Neural progenitor cell (in vitro differentiated cells): ENCODE results near the gene ECSIT. TPM values are rescaled to one million over a fixed set of nuclear protein-coding genes. Genes with fewer than 3 reads are reported as not detected.

Experiments used
- DNase-seq: peaks from one replicate; pipeline ENCODE4 v3.0.0-alpha.2; 2016; ENCODE audit warnings: low spot score
- H2AFZ ChIP-seq: fragments of 200-600 bp; sonication (generic); replicated peaks from 2 replicates; pipeline ENCODE4 v1.6.1; 2016; ENCODE audit warnings: antibody characterized with exemption
- H3F3A ChIP-seq: fragments of 200-600 bp; sonication (generic); 2 replicates; pipeline ENCODE4 v1.6.1; 2016; ENCODE audit warnings: antibody characterized with exemption, low read depth
- H3K27ac ChIP-seq: fragments of 200-600 bp; sonication (generic); 2 replicates; pipeline ENCODE4 v1.5.1; 2016; ENCODE audit warnings: mild to moderate bottlenecking
- H3K27me3 ChIP-seq: fragments of 200-600 bp; sonication (generic); 2 replicates; pipeline ENCODE4 v1.6.1; 2016; ENCODE audit warnings: mild to moderate bottlenecking, moderate library complexity
- H3K36me3 ChIP-seq: fragments of 200-600 bp; sonication (generic); 2 replicates; pipeline ENCODE4 v1.5.1; 2016
- H3K4me1 ChIP-seq: fragments of 200-600 bp; sonication (generic); 2 replicates; pipeline ENCODE4 v1.6.1; 2016; ENCODE audit warnings: mixed run types
- H3K4me2 ChIP-seq: fragments of 200-600 bp; sonication (generic); 2 replicates; pipeline ENCODE4 v1.6.1; 2016
- H3K4me3 ChIP-seq: fragments of 200-600 bp; sonication (generic); 2 replicates; pipeline ENCODE4 v1.5.1; 2016
- H3K79me2 ChIP-seq: fragments of 200-600 bp; sonication (generic); 2 replicates; pipeline ENCODE4 v1.6.1; 2016; ENCODE audit warnings: low read depth
- H3K9ac ChIP-seq: fragments of 200-600 bp; sonication (generic); 2 replicates; pipeline ENCODE4 v1.6.1; 2016
- H3K9me3 ChIP-seq: fragments of 200-600 bp; sonication (generic); 2 replicates; pipeline ENCODE4 v1.5.1; 2016; ENCODE audit warnings: low read depth
- H4K20me1 ChIP-seq: fragments of 200-600 bp; sonication (generic); 2 replicates; pipeline ENCODE4 v1.6.1; 2016; ENCODE audit warnings: low read depth
- H3K27ac Mint-ChIP-seq: 3 replicates; pipeline ENCODE4 v1.8.0; 2021; ENCODE audit warnings: mixed read lengths
- H3K27me3 Mint-ChIP-seq: 2 replicates; pipeline ENCODE4 v1.8.0; 2022; ENCODE audit warnings: low read depth, mild to moderate bottlenecking, inconsistent platforms, moderate library complexity, mixed read lengths; ENCODE audit not compliant: insufficient read depth
- H3K36me3 Mint-ChIP-seq: 3 replicates; pipeline ENCODE4 v1.8.0; 2021; ENCODE audit warnings: mixed read lengths
- H3K4me1 Mint-ChIP-seq: 3 replicates; pipeline ENCODE4 v1.8.0; 2021; ENCODE audit warnings: mixed read lengths
- H3K4me3 Mint-ChIP-seq: 3 replicates; pipeline ENCODE4 v1.8.0; 2021; ENCODE audit warnings: mild to moderate bottlenecking, moderate library complexity, mixed read lengths
- H3K9me3 Mint-ChIP-seq: 3 replicates; pipeline ENCODE4 v1.8.0; 2020; ENCODE audit warnings: mixed read lengths
- CTCF ChIP-seq: fragments of 200-600 bp; sonication (generic); IDR thresholded peaks from 2 replicates; pipeline ENCODE4 v1.5.1; 2017; ENCODE audit warnings: antibody characterized with exemption, mild to moderate bottlenecking
- EZH2 ChIP-seq: fragments of 200-600 bp; sonication (generic); IDR thresholded peaks from 2 replicates; pipeline ENCODE4 v1.6.1; 2017; ENCODE audit warnings: antibody characterized with exemption, mild to moderate bottlenecking, moderate library complexity
- EZH2phosphoT487 ChIP-seq: fragments of 200-600 bp; sonication (generic); IDR thresholded peaks from 2 replicates; pipeline ENCODE4 v1.6.1; 2017; ENCODE audit warnings: antibody characterized with exemption
- total RNA-seq: library from RNA; depleted of rRNA; stranded (reverse); fragments of >200 nt; gene quantifications from 2 replicates; pipeline ENCODE4 v1.2.3, GENCODE V29; 2015; ENCODE audit warnings: low replicate concordance

Gene ECSIT
- total RNA-seq, 1 donor from 2014 or later: 9.4 TPM

GRCh38 chr19:11534538-11534937, 5.6 kb upstream of the ECSIT start:
- H3K36me3 Mint-ChIP-seq: no peaks in the 10 kb centered on the region
- H3K4me1 Mint-ChIP-seq: peaks cover 24% of the 10 kb centered on the region
- no peak overlapping the region for H2AFZ ChIP-seq
- no peaks in the 10 kb centered on the region for H4K20me1 ChIP-seq
- H3K4me1 ChIP-seq: peaks cover 10% of the 10 kb centered on the region
- DNase-seq: no peak
- H3K4me2 ChIP-seq: no peak overlapping the region
- H3K36me3 ChIP-seq: no peaks in the 10 kb centered on the region
- H3K9me3 ChIP-seq: no peaks in the 10 kb centered on the region
- H3K4me3 ChIP-seq: no peak overlapping the region
- peaks cover 31% of the 10 kb centered on the region for H3F3A ChIP-seq
- no peaks in the 10 kb centered on the region for H3K79me2 ChIP-seq
- TF ChIP-seq EZH2: no peak
- no peak for TF ChIP-seq EZH2phosphoT487
- no peak for TF ChIP-seq CTCF
- no peaks in the 10 kb centered on the region for H3K9me3 Mint-ChIP-seq
- H3K9ac ChIP-seq: no peak overlapping the region
- H3K27ac ChIP-seq: no peak overlapping the region
- H3K27me3 ChIP-seq: peaks cover 12% of the 10 kb centered on the region
- peaks cover 19% of the 10 kb centered on the region for H3K27me3 Mint-ChIP-seq
- H3K27ac Mint-ChIP-seq: no peak overlapping the region
- peak overlapping the region; percentile 73 for H3K4me3 Mint-ChIP-seq

- Histone ChIP-seq H3K27ac (no peak overlapping the region), H3K9ac (no peak overlapping the region), H2AFZ (no peak overlapping the region), H3K4me3 (no peak overlapping the region), H3K9me3 (no peaks in the 10 kb centered on the region), H3K36me3 (no peaks in the 10 kb centered on the region), H3K4me1 (peaks cover 4% of the 10 kb centered on the region), H3K79me2 (no peaks in the 10 kb centered on the region), H4K20me1 (peaks cover 5% of the 10 kb centered on the region), H3K4me2 (no peak overlapping the region), H3F3A (peaks cover 16% of the 10 kb centered on the region), H3K27me3 (peaks cover 12% of the 10 kb centered on the region)
- no peak for TF ChIP-seq EZH2
- no peak for TF ChIP-seq EZH2phosphoT487
- peak; percentile 46 for TF ChIP-seq CTCF
- Mint-ChIP-seq H3K4me1 (peaks cover 23% of the 10 kb centered on the region), H3K36me3 (no peaks in the 10 kb centered on the region), H3K27ac (no peak overlapping the region), H3K27me3 (peaks cover 9% of the 10 kb centered on the region), H3K4me3 (peak overlapping the region; percentile 69), H3K9me3 (no peaks in the 10 kb centered on the region)
- DNase-seq: peak; percentile 89
These were observed 1.5 kb upstream of the ECSIT start for GRCh38 chr19:11530432-11530831.

GRCh38 chr19:11519138-11519537, 9.8 kb downstream of the ECSIT start:
- Histone ChIP-seq H3K4me3 (no peak overlapping the region), H3K9ac (no peak overlapping the region), H3K79me2 (no peaks in the 10 kb centered on the region), H3K9me3 (no peaks in the 10 kb centered on the region), H2AFZ (no peak overlapping the region), H3K27me3 (no peaks in the 10 kb centered on the region), H3K4me1 (no peaks in the 10 kb centered on the region), H3K27ac (no peak overlapping the region), H3F3A (no peaks in the 10 kb centered on the region), H3K36me3 (no peaks in the 10 kb centered on the region), H4K20me1 (peaks cover 2% of the 10 kb centered on the region), H3K4me2 (no peak overlapping the region)
- Mint-ChIP-seq H3K4me1 (no peaks in the 10 kb centered on the region), H3K36me3 (peaks cover 7% of the 10 kb centered on the region), H3K27ac (no peak overlapping the region), H3K9me3 (no peaks in the 10 kb centered on the region), H3K4me3 (no peak overlapping the region), H3K27me3 (peaks cover 5% of the 10 kb centered on the region)
- no peak for DNase-seq
- TF ChIP-seq EZH2phosphoT487: no peak
- no peak for TF ChIP-seq EZH2
- TF ChIP-seq CTCF: no peak

- Histone ChIP-seq H2AFZ (no peak overlapping the region), H3K79me2 (no peaks in the 10 kb centered on the region), H3K27me3 (no peaks in the 10 kb centered on the region), H3F3A (no peaks in the 10 kb centered on the region), H3K4me2 (no peak overlapping the region), H3K27ac (no peak overlapping the region), H3K4me1 (no peaks in the 10 kb centered on the region), H3K4me3 (no peak overlapping the region), H3K9ac (no peak overlapping the region), H3K9me3 (no peaks in the 10 kb centered on the region), H4K20me1 (no peaks in the 10 kb centered on the region), H3K36me3 (no peaks in the 10 kb centered on the region)
- DNase-seq: no peak
- TF ChIP-seq CTCF: no peak
- TF ChIP-seq EZH2: no peak
- TF ChIP-seq EZH2phosphoT487: no peak
- Mint-ChIP-seq H3K4me3 (no peak overlapping the region), H3K36me3 (peaks cover 7% of the 10 kb centered on the region), H3K9me3 (no peaks in the 10 kb centered on the region), H3K4me1 (no peaks in the 10 kb centered on the region), H3K27ac (no peak overlapping the region), H3K27me3 (peaks cover 2% of the 10 kb centered on the region)
These were observed 15.0 kb downstream of the ECSIT start for GRCh38 chr19:11513946-11514345.
